Measurements from ENCODE around the gene SNPH. TPM values are rescaled to one million over a fixed set of nuclear protein-coding genes. Genes with fewer than 3 reads are reported as not detected.
A peak's percentile ranks its signal among the peaks of the same experiment; 100 is the strongest.

The SNPH gene
- total RNA-seq, 4 donors from 2014 or later, result 0.25 to 2.8 (median 2.1) TPM

DNA sequence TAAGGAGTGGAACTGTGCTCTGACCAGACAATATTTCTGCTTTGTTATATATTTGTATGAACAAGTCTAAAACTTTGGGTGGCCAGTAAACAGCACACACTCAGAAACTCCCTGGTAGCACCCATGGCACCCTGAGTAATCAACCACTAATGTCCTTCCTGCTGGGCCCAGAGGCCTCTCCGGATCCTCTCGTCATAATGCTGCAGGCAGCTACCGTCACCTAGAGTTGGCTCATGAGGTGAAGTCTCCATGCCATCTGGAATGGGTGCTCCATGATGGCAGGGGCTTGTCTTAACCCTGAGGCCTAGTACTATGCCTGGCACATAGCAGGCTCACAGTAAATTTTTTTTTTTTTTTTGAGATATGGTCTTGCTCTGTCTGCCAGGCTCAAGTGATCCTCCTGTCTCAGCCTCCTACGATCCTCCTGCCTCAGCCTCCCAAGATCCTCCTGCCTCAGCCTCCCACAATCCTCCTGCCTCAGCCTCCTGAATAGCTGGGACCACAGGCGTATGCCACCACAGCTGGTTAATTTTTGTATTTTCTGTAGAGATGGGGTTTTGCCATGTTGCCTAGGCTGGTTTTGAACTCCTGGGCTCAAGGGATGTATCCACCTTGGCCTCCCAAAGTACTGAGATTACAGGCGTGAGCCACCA is 65.8 kb downstream of the SNPH start:
- intact Hi-C loops (cut with DNase I; ENCODE audit: low total_unique reads), result loop anchor here (10.0 kb wide), 1 partner anchor 63 kb away; the partner anchor contains the start of gene FKBP1A

GRCh38 chr20:1332749-1333300 is 66.7 kb downstream of the SNPH start:
- WGBS, 2 donors, result 85 to 95% methylated on average over 2 of the region's 2 CpGs
- intact Hi-C loops (cut with DNase I; ENCODE audit: low total_unique reads), result loop anchor here (10.0 kb wide), 1 partner anchor 62 kb away; the partner anchor contains the start of gene FKBP1A
- H3K4me3 ChIP-seq (ENCODE audit: low read depth, poor library complexity, severe bottlenecking), result no peak overlapping the region
- DNase-seq (ENCODE audit: low spot score in 2 of 2), result peak in 1 of 2 donors; percentile 61
- TF ChIP-seq CTCF (IDR thresholded peaks at IDR 0.05) (no peak), POLR2A (IDR thresholded peaks at IDR 0.05) (no peak)

More for the DNA sequence above, 65.8 kb downstream of the SNPH start:
- 77 to 83% methylated on average over 6 of the region's 6 CpGs for WGBS, 2 donors
- no peak overlapping the region for H3K4me3 ChIP-seq (ENCODE audit: low read depth, poor library complexity, severe bottlenecking)
- peak; percentile 14 to 67 for DNase-seq (ENCODE audit: low spot score in 2 of 2)
- no peak for TF ChIP-seq CTCF (IDR thresholded peaks at IDR 0.05)
- TF ChIP-seq POLR2A (IDR thresholded peaks at IDR 0.05), result no peak

GRCh38 chr20:1333462-1334369 is 67.6 kb downstream of the SNPH start:
- no peak for TF ChIP-seq CTCF (IDR thresholded peaks at IDR 0.05)
- no peak for TF ChIP-seq POLR2A (IDR thresholded peaks at IDR 0.05)
- peak; percentile 11 to 81 for DNase-seq (ENCODE audit: low spot score in 2 of 2)
- 84 to 87% methylated on average over 11 of the region's 11 CpGs for WGBS, 2 donors
- intact Hi-C loops (cut with DNase I; ENCODE audit: low total_unique reads), result loop anchor here (10.0 kb wide), 1 partner anchor 61 kb away; the partner anchor contains the start of gene FKBP1A
- no peak overlapping the region for H3K4me3 ChIP-seq (ENCODE audit: low read depth, poor library complexity, severe bottlenecking)

DNA sequence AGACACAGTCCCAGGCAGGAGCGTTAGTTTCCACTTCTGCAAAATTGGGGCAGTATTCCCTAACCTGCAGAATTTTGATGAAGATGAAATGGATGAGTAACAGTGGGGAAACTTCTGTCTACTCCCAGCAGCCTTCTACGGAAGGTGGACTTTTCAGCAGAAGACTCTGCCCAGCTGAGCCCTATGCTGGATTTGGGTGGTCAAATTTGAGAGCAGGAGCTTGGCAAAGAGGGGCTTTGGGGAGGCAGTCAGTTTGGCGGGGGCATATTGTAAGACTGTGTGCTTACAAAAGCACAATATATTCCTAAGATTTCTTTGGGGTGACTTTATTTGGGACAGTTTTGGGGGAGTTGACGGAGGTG is 68.3 kb downstream of the SNPH start:
- DNase-seq (ENCODE audit: low spot score in 2 of 2), result no peak
- H3K4me3 ChIP-seq (ENCODE audit: low read depth, poor library complexity, severe bottlenecking), result no peak overlapping the region
- 87 to 97% methylated on average over 4 of the region's 4 CpGs for WGBS, 2 donors
- TF ChIP-seq POLR2A (IDR thresholded peaks at IDR 0.05) (no peak), CTCF (IDR thresholded peaks at IDR 0.05) (no peak)
- intact Hi-C loops (cut with DNase I; ENCODE audit: low total_unique reads), result loop anchor here (10.0 kb wide), 1 partner anchor 60 kb away; the partner anchor contains the start of gene FKBP1A

DNA sequence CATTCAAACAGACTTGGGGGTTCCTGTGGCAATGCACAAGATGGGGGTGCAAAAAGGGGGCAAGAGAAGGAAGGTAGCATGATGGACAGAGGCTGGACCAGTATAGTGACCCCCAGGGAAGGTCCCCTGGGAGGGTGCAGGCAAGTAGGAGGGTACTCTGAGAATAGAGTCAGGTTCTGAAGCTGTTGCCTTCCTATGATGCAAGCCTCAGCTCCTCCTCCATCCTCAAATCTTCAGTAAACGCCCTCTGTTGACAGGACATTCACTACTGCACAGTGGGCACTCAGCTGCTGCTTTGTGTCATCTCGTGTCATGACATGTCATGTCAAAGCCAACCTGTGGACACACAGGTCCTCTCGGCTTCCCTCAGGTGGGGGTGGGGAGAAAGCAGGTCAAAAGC is 68.7 kb downstream of the SNPH start:
- TF ChIP-seq POLR2A (IDR thresholded peaks at IDR 0.05) (no peak), CTCF (IDR thresholded peaks at IDR 0.05) (no peak)
- WGBS, 2 donors, result 37 to 65% methylated on average over 3 of the region's 3 CpGs
- no peak overlapping the region for H3K4me3 ChIP-seq (ENCODE audit: low read depth, poor library complexity, severe bottlenecking)
- intact Hi-C loops (cut with DNase I; ENCODE audit: low total_unique reads), result loop anchor here (10.0 kb wide), 1 partner anchor 60 kb away; the partner anchor contains the start of gene FKBP1A
- DNase-seq (ENCODE audit: low spot score in 2 of 2), result no peak
